T-cell (primary cell): ENCODE data around the gene CRACR2A. TPM values are rescaled to one million over a fixed set of nuclear protein-coding genes. Genes with fewer than 3 reads are reported as not detected.

Experiments used
- ATAC-seq, 4 experiments: fragments of 200-7000 bp in 3 of 4; fragments of 150-1000 bp in 1 of 4; cut with Tn5 transposase; replicated peaks in 1 of 4; 1 replicate in 3 of 4; 2 replicates in 1 of 4; pipeline ENCODE4 v1.10.0; 2021; ENCODE audit warnings: moderate library complexity in 3 of 4, mild to moderate bottlenecking in 2 of 4, moderate number of reproducible peaks in 1 of 4
- CTCF ChIA-PET, 2 donors: fragments of 300-600 bp; sonication (Branson Sonifier 250); formaldehyde crosslinking; loops; one replicate each; lab custom pipeline; 2022; ENCODE audit warnings: antibody characterized with exemption in 2 of 2; lab: Charles Lee
- POLR2A ChIA-PET, 2 donors: fragments of 300-600 bp; sonication (Branson Sonifier 250); formaldehyde crosslinking; loops; one replicate each; lab custom pipeline; 2022; ENCODE audit warnings: antibody characterized with exemption in 2 of 2; lab: Charles Lee
- DNase-seq, 35 experiments: peaks; one replicate each; pipeline versions ENCODE4 v3.0.0 to v3.0.0-alpha.2; 2013 to 2023
- H3K27ac ChIP-seq: one replicate; pipeline ENCODE4 v1.5.1; 2013; ENCODE audit warnings: low read length
- H3K27me3 ChIP-seq, 2 experiments: replicated peaks in 1 of 2; 1 replicate in 1 of 2; 2 replicates in 1 of 2; pipeline versions ENCODE4 v1.6.1 to v1.7.0; 2013; ENCODE audit warnings: low read length in 1 of 2, mixed read lengths in 1 of 2; ENCODE audit not compliant: control insufficient read depth in 2 of 2, insufficient read depth in 2 of 2; ENCODE audit errors: extremely low read depth in 1 of 2
- H3K36me3 ChIP-seq, 2 donors: 1 replicate in 1 of 2; 2 replicates in 1 of 2; pipeline versions ENCODE4 v1.6.1 to v1.7.0; 2013; ENCODE audit warnings: low read length in 1 of 2; ENCODE audit not compliant: control insufficient read depth in 2 of 2, insufficient read depth in 1 of 2; ENCODE audit errors: extremely low read depth in 1 of 2
- H3K4me1 ChIP-seq, 2 experiments: 1 replicate in 1 of 2; 2 replicates in 1 of 2; pipeline versions ENCODE4 v1.6.1 to v1.7.0; 2013; ENCODE audit warnings: low read length in 2 of 2, mixed read lengths in 1 of 2; ENCODE audit not compliant: insufficient read depth in 2 of 2, control insufficient read depth in 1 of 2; ENCODE audit errors: extremely low read depth in 1 of 2
- H3K4me3 ChIP-seq, 2 donors: 1 replicate in 1 of 2; 2 replicates in 1 of 2; pipeline versions ENCODE4 v1.5.1 to v1.7.0; 2013; ENCODE audit warnings: mild to moderate bottlenecking in 2 of 2, low read length in 1 of 2, moderate library complexity in 1 of 2; ENCODE audit not compliant: control insufficient read depth in 1 of 2; ENCODE audit errors: extremely low read depth in 1 of 2
- H3K9me3 ChIP-seq: 2 replicates; pipeline ENCODE4 v1.7.0; 2013
- H3K27ac Mint-ChIP-seq, 2 donors: one replicate each; pipeline ENCODE4 v1.8.0; 2020 to 2021; ENCODE audit warnings: mild to moderate bottlenecking in 2 of 2, mixed read lengths in 2 of 2
- H3K27me3 Mint-ChIP-seq, 2 donors: one replicate each; pipeline ENCODE4 v1.8.0; 2021 to 2022; ENCODE audit warnings: mixed read lengths in 2 of 2
- H3K36me3 Mint-ChIP-seq: one replicate; pipeline ENCODE4 v1.8.0; 2021; ENCODE audit warnings: mixed read lengths
- H3K4me1 Mint-ChIP-seq, 3 donors: one replicate each; pipeline ENCODE4 v1.8.0; 2020 to 2022; ENCODE audit warnings: mixed read lengths in 3 of 3, mild to moderate bottlenecking in 1 of 3
- H3K4me3 Mint-ChIP-seq, 3 donors: one replicate each; pipeline ENCODE4 v1.8.0; 2020 to 2022; ENCODE audit warnings: mild to moderate bottlenecking in 3 of 3, mixed read lengths in 3 of 3, moderate library complexity in 3 of 3
- H3K9me3 Mint-ChIP-seq, 3 donors: one replicate each; pipeline ENCODE4 v1.8.0; 2020 to 2022; ENCODE audit warnings: mixed read lengths in 3 of 3
- WGBS: methylation state at CpG from one replicate; pipeline ENCODE4 v1.1.5; 2013; ENCODE audit warnings: missing lambda C conversion rate; ENCODE audit not compliant: insufficient coverage; 5-methylcytosine and 5-hydroxymethylcytosine counted together
- total RNA-seq, 35 experiments: library from RNA in 6 of 35; stranded (reverse) in 6 of 35; fragments of 120-200 nt in 1 of 35; gene quantifications; one replicate each; pipeline versions ENCODE4 v1.2.1 to v1.2.4 and lab custom pipeline; 2013 to 2026

CRACR2A gene
- total RNA-seq, 5 donors from 2014 or later (not counting 1 experiment from before 2014, with no cell fraction given): 38.3 to 47.0 (median 40.6) TPM

GRCh38 chr12:3748620-3749019, 4.3 kb downstream of the CRACR2A start:
- ChIA-PET POLR2A (no interaction called here), CTCF (no interaction called here)
- no peaks in the 10 kb centered on the region for H3K9me3 Mint-ChIP-seq
- H3K27ac Mint-ChIP-seq: peak overlapping the region; percentile 79 to 80
- ATAC-seq (no peak), DNase-seq (no peak)
- peak overlapping the region in 1 of 3 donors; percentile 2 for H3K4me3 Mint-ChIP-seq
- peaks cover 40% of the 10 kb centered on the region for H3K36me3 Mint-ChIP-seq
- H3K36me3 ChIP-seq: no peaks in the 10 kb centered on the region
- 75% methylated on average over 2 of the region's 4 CpGs for WGBS
- peaks cover 56 to 83% (median 80%) of the 10 kb centered on the region in 3 donors for H3K4me1 Mint-ChIP-seq
- H3K27me3 Mint-ChIP-seq: no peaks in the 10 kb centered on the region
- peak overlapping the region; percentile 70 for H3K27ac ChIP-seq
- no peaks in the 10 kb centered on the region for H3K9me3 ChIP-seq
- H3K4me1 ChIP-seq: peaks cover 19 to 67% of the 10 kb centered on the region in 2 experiments
- no peaks in the 10 kb centered on the region for H3K27me3 ChIP-seq
- no peak overlapping the region for H3K4me3 ChIP-seq

- H3K4me3 Mint-ChIP-seq: peak overlapping the region in 1 of 3 donors; percentile 2
- no peaks in the 10 kb centered on the region for H3K9me3 ChIP-seq
- CTCF ChIA-PET: no interaction called here
- POLR2A ChIA-PET: interaction anchor here in 1 of 2 donors (0.6 kb wide), 1 partner anchor 857 kb away, joined by 3 read pairs; the partner anchor contains the start of gene TULP3
- H3K36me3 ChIP-seq: peaks cover 0 to 4% of the 10 kb centered on the region in 2 donors
- peak overlapping the region; percentile 79 to 80 for H3K27ac Mint-ChIP-seq
- no peaks in the 10 kb centered on the region for H3K27me3 Mint-ChIP-seq
- WGBS: 100% methylated on average over 2 of the region's 5 CpGs
- H3K4me1 ChIP-seq: peaks cover 17 to 67% of the 10 kb centered on the region in 2 experiments
- H3K4me3 ChIP-seq: no peak overlapping the region
- no peak for DNase-seq
- peaks cover 53 to 80% (median 77%) of the 10 kb centered on the region in 3 donors for H3K4me1 Mint-ChIP-seq
- H3K27ac ChIP-seq: peak overlapping the region; percentile 70
- peaks cover 42% of the 10 kb centered on the region for H3K36me3 Mint-ChIP-seq
- no peaks in the 10 kb centered on the region for H3K9me3 Mint-ChIP-seq
- no peak for ATAC-seq
- no peaks in the 10 kb centered on the region for H3K27me3 ChIP-seq
These were observed 4.8 kb downstream of the CRACR2A start for GRCh38 chr12:3747976-3748619.

- Mint-ChIP-seq H3K36me3 (peaks cover 48% of the 10 kb centered on the region), H3K27me3 (no peaks in the 10 kb centered on the region), H3K4me3 (peak overlapping the region; percentile 11 to 31 (median 11)), H3K4me1 (peaks cover 52 to 85% (median 77%) of the 10 kb centered on the region in 3 donors), H3K9me3 (no peaks in the 10 kb centered on the region), H3K27ac (peak overlapping the region; percentile 75 to 77)
- Histone ChIP-seq H3K4me1 (peaks cover 17 to 64% of the 10 kb centered on the region in 2 experiments), H3K4me3 (no peak overlapping the region), H3K27me3 (no peaks in the 10 kb centered on the region), H3K9me3 (no peaks in the 10 kb centered on the region), H3K36me3 (peaks cover 0 to 9% of the 10 kb centered on the region in 2 donors), H3K27ac (peak overlapping the region; percentile 70)
- CTCF ChIA-PET: no interaction called here
- POLR2A ChIA-PET: interaction anchor here in 1 of 2 donors (0.6 kb wide), 1 partner anchor 857 kb away, joined by 3 read pairs; the partner anchor contains the start of gene TULP3
- peak in 8 of 35 experiments; percentile 7 to 35 (median 24) for DNase-seq
- WGBS: 20% methylated on average over 4 of the region's 6 CpGs
- no peak for ATAC-seq
These were observed 5.4 kb downstream of the CRACR2A start for GRCh38 chr12:3747543-3747942.

GRCh38 chr12:3746758-3747157, 6.2 kb downstream of the CRACR2A start:
- H3K4me1 Mint-ChIP-seq: peaks cover 44 to 80% (median 71%) of the 10 kb centered on the region in 3 donors
- Histone ChIP-seq H3K4me1 (peaks cover 14 to 56% of the 10 kb centered on the region in 2 experiments), H3K36me3 (peaks cover 0 to 17% of the 10 kb centered on the region in 2 donors), H3K4me3 (no peak overlapping the region), H3K27ac (peak overlapping the region; percentile 70), H3K27me3 (no peaks in the 10 kb centered on the region), H3K9me3 (no peaks in the 10 kb centered on the region)
- POLR2A ChIA-PET: no interaction called here
- H3K36me3 Mint-ChIP-seq: peaks cover 53% of the 10 kb centered on the region
- CTCF ChIA-PET: no interaction called here
- no peak overlapping the region for H3K4me3 Mint-ChIP-seq
- H3K27me3 Mint-ChIP-seq: no peaks in the 10 kb centered on the region
- H3K9me3 Mint-ChIP-seq: no peaks in the 10 kb centered on the region
- DNase-seq (no peak), ATAC-seq (no peak)
- WGBS: 94% methylated on average over 2 of the region's 4 CpGs
- peak overlapping the region; percentile 75 to 77 for H3K27ac Mint-ChIP-seq

GRCh38 chr12:3745152-3745551, 7.8 kb downstream of the CRACR2A start:
- no peak for DNase-seq
- H3K4me1 ChIP-seq: peaks cover 7 to 43% of the 10 kb centered on the region in 2 experiments
- peaks cover 28 to 69% (median 58%) of the 10 kb centered on the region in 3 donors for H3K4me1 Mint-ChIP-seq
- CTCF ChIA-PET: interaction anchor here in 1 of 2 donors (0.6 kb wide), 1 partner anchor 45 kb away, joined by 3 read pairs; no protein-coding TSS in a partner anchor
- no peaks in the 10 kb centered on the region for H3K27me3 Mint-ChIP-seq
- H3K27me3 ChIP-seq: no peaks in the 10 kb centered on the region
- no peak overlapping the region for H3K4me3 Mint-ChIP-seq
- ATAC-seq: no peak
- no peak overlapping the region for H3K27ac ChIP-seq
- H3K36me3 ChIP-seq: peaks cover 0 to 21% of the 10 kb centered on the region in 2 donors
- H3K4me3 ChIP-seq: no peak overlapping the region
- POLR2A ChIA-PET: no interaction called here
- 86% methylated on average over 6 of the region's 6 CpGs for WGBS
- H3K27ac Mint-ChIP-seq: peak overlapping the region; percentile 65 to 79
- H3K36me3 Mint-ChIP-seq: peaks cover 53% of the 10 kb centered on the region
- H3K9me3 ChIP-seq: no peaks in the 10 kb centered on the region
- no peaks in the 10 kb centered on the region for H3K9me3 Mint-ChIP-seq

- Histone ChIP-seq H3K4me1 (peaks cover 7 to 42% of the 10 kb centered on the region in 2 experiments), H3K27ac (peak overlapping the region; percentile 15), H3K9me3 (no peaks in the 10 kb centered on the region), H3K36me3 (peaks cover 0 to 21% of the 10 kb centered on the region in 2 donors), H3K27me3 (no peaks in the 10 kb centered on the region), H3K4me3 (no peak overlapping the region)
- peak in 1 of 35 experiments; percentile 32 for DNase-seq
- ChIA-PET CTCF (interaction anchor here in 1 of 2 donors (1.0 kb wide), 1 partner anchor 36 kb away, joined by 3 read pairs; no protein-coding TSS in a partner anchor), POLR2A (no interaction called here)
- ATAC-seq: peak in 1 of 4 experiments; percentile 10
- H3K27ac Mint-ChIP-seq: peak overlapping the region; percentile 65 to 79
- H3K27me3 Mint-ChIP-seq: no peaks in the 10 kb centered on the region
- H3K36me3 Mint-ChIP-seq: peaks cover 51% of the 10 kb centered on the region
- H3K9me3 Mint-ChIP-seq: no peaks in the 10 kb centered on the region
- H3K4me1 Mint-ChIP-seq: peaks cover 21 to 66% (median 54%) of the 10 kb centered on the region in 3 donors
- peak overlapping the region in 1 of 3 donors; percentile 11 for H3K4me3 Mint-ChIP-seq
- 90% methylated on average over 2 of the region's 6 CpGs for WGBS
These were observed 8.5 kb downstream of the CRACR2A start for GRCh38 chr12:3744229-3744901.
